OCI-LY7 (cell line): ENCODE data around the gene ZNF557. TPM values are rescaled to one million over a fixed set of nuclear protein-coding genes. Genes with fewer than 3 reads are reported as not detected.

Source experiments
- BruUV-seq: library from RNA; stranded (reverse); fragments of 400-500 nt; replicated peaks from 2 replicates; lab custom pipeline; 2021; lab: Mats Ljungman, UMichigan
- CTCF ChIA-PET: fragments of 300-600 bp; sonication (Branson Sonifier 250); formaldehyde crosslinking; loops from one replicate; lab custom pipeline; 2022; ENCODE audit warnings: antibody characterized with exemption; ENCODE audit not compliant: unreplicated experiment; lab: Charles Lee
- POLR2A ChIA-PET: fragments of 300-600 bp; sonication (Branson Sonifier 250); formaldehyde crosslinking; loops from one replicate; lab custom pipeline; 2022; ENCODE audit warnings: antibody characterized with exemption; lab: Charles Lee
- DNase-seq: peaks from one replicate; pipeline ENCODE4 v3.0.0-alpha.2; 2015; ENCODE audit warnings: low spot score
- H2AFZ ChIP-seq: fragments of 200-600 bp; sonication (generic), shearing (Covaris generic); 2 replicates; pipeline ENCODE4 v1.6.1; 2014; ENCODE audit warnings: mild to moderate bottlenecking, antibody characterized with exemption, low read length, moderate library complexity
- H3K27ac ChIP-seq: fragments of 200-600 bp; sonication (generic); 2 replicates; pipeline ENCODE4 v1.5.1; 2014; ENCODE audit warnings: mixed run types, low read depth, mild to moderate bottlenecking, moderate library complexity, low read length, inconsistent platforms; ENCODE audit not compliant: poor library complexity, severe bottlenecking
- H3K36me3 ChIP-seq: fragments of 200-600 bp; sonication (generic); 2 replicates; pipeline ENCODE4 v1.6.1; 2014; ENCODE audit warnings: mild to moderate bottlenecking, antibody characterized with exemption, low read length, moderate library complexity, mixed read lengths; ENCODE audit not compliant: insufficient read depth
- H3K4me1 ChIP-seq: fragments of 200-600 bp; sonication (generic); 2 replicates; pipeline ENCODE4 v1.5.1; 2014; ENCODE audit warnings: mild to moderate bottlenecking, low read length; ENCODE audit not compliant: insufficient read depth, poor library complexity, severe bottlenecking
- H3K4me2 ChIP-seq: fragments of 200-600 bp; sonication (generic); 2 replicates; pipeline ENCODE4 v1.6.1; 2014; ENCODE audit warnings: mild to moderate bottlenecking, low read length
- H3K4me3 ChIP-seq: fragments of 200-600 bp; sonication (generic); 2 replicates; pipeline ENCODE4 v1.5.1; 2014; ENCODE audit warnings: mild to moderate bottlenecking, low read depth, low read length; ENCODE audit not compliant: poor library complexity, severe bottlenecking
- H3K79me2 ChIP-seq: fragments of 200-600 bp; sonication (generic); 2 replicates; pipeline ENCODE4 v1.6.1; 2016; ENCODE audit warnings: low read depth, mild to moderate bottlenecking, low read length, moderate library complexity, mixed read lengths; ENCODE audit not compliant: insufficient read depth
- H3K9me2 ChIP-seq: fragments of 200-600 bp; sonication (generic); 2 replicates; pipeline ENCODE4 v1.6.1; 2016; ENCODE audit warnings: mild to moderate bottlenecking, low read length, mixed read lengths; ENCODE audit not compliant: insufficient read depth
- H3K9me3 ChIP-seq: fragments of 200-600 bp; sonication (generic); 2 replicates; pipeline ENCODE4 v1.6.1; 2014; ENCODE audit warnings: mild to moderate bottlenecking, mixed run types, low read length, mixed read lengths
- H4K20me1 ChIP-seq: fragments of 200-600 bp; sonication (generic); 2 replicates; pipeline ENCODE4 v1.6.1; 2014; ENCODE audit warnings: mild to moderate bottlenecking, antibody characterized with exemption, low read length, moderate library complexity, mixed read lengths; ENCODE audit not compliant: insufficient read depth
- CTCF ChIP-seq: fragments of 200-600 bp; sonication (generic); conservative IDR thresholded peaks from 2 replicates; pipeline ENCODE4 v1.5.1; 2014; ENCODE audit warnings: mild to moderate bottlenecking, antibody characterized with exemption, low read length, moderate library complexity, mixed read lengths
- EZH2phosphoT487 ChIP-seq: fragments of 200-600 bp; sonication (generic); IDR thresholded peaks from 2 replicates; pipeline ENCODE4 v1.6.1; 2018; ENCODE audit warnings: low read depth, borderline replicate concordance, mild to moderate bottlenecking, mixed run types, antibody characterized with exemption, low read length, moderate library complexity, mixed read lengths
- intact Hi-C: fragments of 100-400 bp; cut with micrococcal nuclease; formaldehyde crosslinking; loops from one replicate; pipeline ENCODE4 v1.10.0; 2022; ENCODE audit not compliant: unreplicated experiment
- total RNA-seq, 2 experiments: library from RNA; depleted of rRNA in 1 of 2; stranded (reverse); fragments of >200 nt in 1 of 2; shearing (Covaris generic) in 1 of 2; gene quantifications; 2 replicates each; pipeline ENCODE4 v1.2.3, GENCODE V29; 2014 to 2022

ZNF557 gene
- total RNA-seq, 2 experiments from 2014 or later: 12.0 to 16.1 TPM

- ChIA-PET POLR2A (no interaction called here), CTCF (no interaction called here)
- Histone ChIP-seq H3K79me2 (no peaks in the 10 kb centered on the region), H3K36me3 (peaks cover 64% of the 10 kb centered on the region), H3K4me3 (no peak overlapping the region), H3K9me3 (peaks cover 15% of the 10 kb centered on the region), H3K4me2 (no peak overlapping the region), H2AFZ (no peak overlapping the region), H3K27ac (no peak overlapping the region), H4K20me1 (no peaks in the 10 kb centered on the region), H3K9me2 (no peaks in the 10 kb centered on the region), H3K4me1 (no peaks in the 10 kb centered on the region)
- DNase-seq: no peak
- no TSS peak for BruUV-seq
- intact Hi-C loops: no loop called here
- TF ChIP-seq EZH2phosphoT487: no peak
- TF ChIP-seq CTCF: no peak
Observed at GRCh38 chr19:7137120-7137519, 67.6 kb downstream of the ZNF557 start.

Other genes with a start within 250 kb of the ZNF557 start
- gene ADGRE1, start 182.1 kb upstream of the ZNF557 start, total RNA-seq (2014; rRNA removed; shearing (Covaris generic)): 0.08 TPM in 1 of 2 replicates, not detected in the other
- 0.17 and 0.46 TPM in 2 replicates for gene ADGRE1, start 182.1 kb upstream of the ZNF557 start, total RNA-seq (2022)
- not detected in 2 replicates for gene MBD3L2B, start 48.3 kb upstream of the ZNF557 start, total RNA-seq (2014; rRNA removed; shearing (Covaris generic))
- gene MBD3L2B, start 48.3 kb upstream of the ZNF557 start, total RNA-seq (2022): not detected in 2 replicates
- gene MBD3L5, start 39.1 kb upstream of the ZNF557 start, total RNA-seq (2014; rRNA removed; shearing (Covaris generic)): not detected in 2 replicates
- not detected in 2 replicates for gene MBD3L5, start 39.1 kb upstream of the ZNF557 start, total RNA-seq (2022)
- not detected in 2 replicates for gene MBD3L4, start 29.5 kb upstream of the ZNF557 start, total RNA-seq (2014; rRNA removed; shearing (Covaris generic))
- not detected in 2 replicates for gene MBD3L4, start 29.5 kb upstream of the ZNF557 start, total RNA-seq (2022)
- gene MBD3L2, start 20.4 kb upstream of the ZNF557 start, total RNA-seq (2014; rRNA removed; shearing (Covaris generic)): not detected in 2 replicates
- gene MBD3L2, start 20.4 kb upstream of the ZNF557 start, total RNA-seq (2022): not detected in 2 replicates
- gene MBD3L3, start 11.0 kb upstream of the ZNF557 start, total RNA-seq (2014; rRNA removed; shearing (Covaris generic)): not detected in 2 replicates
- gene MBD3L3, start 11.0 kb upstream of the ZNF557 start, total RNA-seq (2022): not detected in 2 replicates
- gene INSR, start 224.7 kb downstream of the ZNF557 start, total RNA-seq (2014; rRNA removed; shearing (Covaris generic)): 57.7 and 90.3 TPM in 2 replicates
- 74.0 and 83.0 TPM in 2 replicates for gene INSR, start 224.7 kb downstream of the ZNF557 start, total RNA-seq (2022)